Stimulated activated CD8-positive, alpha-beta memory T cell treated with anti-CD3 and anti-CD28 coated beads, Interleukin-12 subunit alpha, Interleukin-12 subunit beta, amount 100 ng/mL, for 1 hour (primary cell): ENCODE data around the gene PTTG1IP.
"Not testable (repeated sequence)": the region's sequence is repeated elsewhere in the genome, so short reads cannot be mapped to it uniquely, and the experiment has no call there.

Experiments used
- DNase-seq: peaks from one replicate; pipeline ENCODE4 v3.0.0-alpha.2; 2020; ENCODE audit warnings: low read depth

PTTG1IP gene

GRCh38 chr21:44880405-44881197 is 7.1 kb upstream of the PTTG1IP start:
- no peak for DNase-seq

- DNase-seq = not testable (repeated sequence)
Observed at GRCh38 chr21:44879238-44879637, 5.7 kb upstream of the PTTG1IP start.

- DNase-seq = no peak
Observed at GRCh38 chr21:44878053-44878982, 4.8 kb upstream of the PTTG1IP start.

- DNase-seq = no peak
Observed at GRCh38 chr21:44876849-44877575, 3.5 kb upstream of the PTTG1IP start.

GRCh38 chr21:44875316-44875700 is 1.8 kb upstream of the PTTG1IP start:
- DNase-seq = no peak

- DNase-seq = no peak
Observed at GRCh38 chr21:44874497-44875315, 1.2 kb upstream of the PTTG1IP start.

- DNase-seq = no peak
Observed at GRCh38 chr21:44874240-44874496, 678 bp upstream of the PTTG1IP start.

- DNase-seq = no peak
Observed at GRCh38 chr21:44872649-44873355, 688 bp downstream of the PTTG1IP start.

- no peak for DNase-seq
Observed at GRCh38 chr21:44872323-44872648, 1.2 kb downstream of the PTTG1IP start.

- DNase-seq = no peak
Observed at GRCh38 chr21:44871576-44872269, 1.8 kb downstream of the PTTG1IP start.

GRCh38 chr21:44870748-44871495 is 2.6 kb downstream of the PTTG1IP start:
- DNase-seq = no peak

GRCh38 chr21:44869781-44870747 is 3.4 kb downstream of the PTTG1IP start:
- no peak for DNase-seq

- no peak for DNase-seq
Observed at GRCh38 chr21:44868707-44869106, 4.8 kb downstream of the PTTG1IP start.

GRCh38 chr21:44867999-44868700 is 5.3 kb downstream of the PTTG1IP start:
- no peak for DNase-seq

GRCh38 chr21:44867464-44867863 is 6.0 kb downstream of the PTTG1IP start:
- DNase-seq = no peak

GRCh38 chr21:44866780-44867179 is 6.7 kb downstream of the PTTG1IP start:
- no peak for DNase-seq

GRCh38 chr21:44865561-44866280 is 7.8 kb downstream of the PTTG1IP start:
- DNase-seq = no peak
